C4-2B (cell line): ENCODE results near the gene SERPINA6.
"Not testable (repeated sequence)": the region's sequence is repeated elsewhere in the genome, so short reads cannot be mapped to it uniquely, and the experiment has no call there.

Experiments
- H3K27ac ChIP-seq: fragments of 450-650 bp; 2 replicates; pipeline ENCODE4 v1.5.1; 2017
- CTCF ChIP-seq: fragments of 450-650 bp; conservative IDR thresholded peaks from 2 replicates; pipeline ENCODE4 v1.5.1; 2017; ENCODE audit warnings: mild to moderate bottlenecking
- ZFX ChIP-seq: fragments of 450-650 bp; IDR thresholded peaks from 2 replicates; pipeline ENCODE4 v1.6.1; 2017

Gene SERPINA6

GRCh38 chr14:94348836-94349235 is 25.7 kb upstream of the SERPINA6 start:
- TF ChIP-seq ZFX (no peak), CTCF (no peak)

GRCh38 chr14:94346841-94347240 is 23.7 kb upstream of the SERPINA6 start:
- no peak for TF ChIP-seq ZFX
- TF ChIP-seq CTCF = no peak
- H3K27ac ChIP-seq = no peak overlapping the region

More at GRCh38 chr14:94348836-94349235, 25.7 kb upstream of the SERPINA6 start:
- no peak overlapping the region for H3K27ac ChIP-seq

GRCh38 chr14:94346065-94346786 is 23.1 kb upstream of the SERPINA6 start:
- not testable (repeated sequence) for H3K27ac ChIP-seq

GRCh38 chr14:94345344-94346064 is 22.4 kb upstream of the SERPINA6 start:
- no peak for TF ChIP-seq CTCF
- no peak for TF ChIP-seq ZFX

GRCh38 chr14:94344389-94344788 is 21.3 kb upstream of the SERPINA6 start:
- TF ChIP-seq ZFX (no peak), CTCF (no peak)
- no peak overlapping the region for H3K27ac ChIP-seq

More at GRCh38 chr14:94345344-94346064, 22.4 kb upstream of the SERPINA6 start:
- no peak overlapping the region for H3K27ac ChIP-seq

- H3K27ac ChIP-seq = no peak overlapping the region
- no peak for TF ChIP-seq ZFX
- TF ChIP-seq CTCF = no peak
These were observed 20.3 kb upstream of the SERPINA6 start for GRCh38 chr14:94343238-94344005.

DNA sequence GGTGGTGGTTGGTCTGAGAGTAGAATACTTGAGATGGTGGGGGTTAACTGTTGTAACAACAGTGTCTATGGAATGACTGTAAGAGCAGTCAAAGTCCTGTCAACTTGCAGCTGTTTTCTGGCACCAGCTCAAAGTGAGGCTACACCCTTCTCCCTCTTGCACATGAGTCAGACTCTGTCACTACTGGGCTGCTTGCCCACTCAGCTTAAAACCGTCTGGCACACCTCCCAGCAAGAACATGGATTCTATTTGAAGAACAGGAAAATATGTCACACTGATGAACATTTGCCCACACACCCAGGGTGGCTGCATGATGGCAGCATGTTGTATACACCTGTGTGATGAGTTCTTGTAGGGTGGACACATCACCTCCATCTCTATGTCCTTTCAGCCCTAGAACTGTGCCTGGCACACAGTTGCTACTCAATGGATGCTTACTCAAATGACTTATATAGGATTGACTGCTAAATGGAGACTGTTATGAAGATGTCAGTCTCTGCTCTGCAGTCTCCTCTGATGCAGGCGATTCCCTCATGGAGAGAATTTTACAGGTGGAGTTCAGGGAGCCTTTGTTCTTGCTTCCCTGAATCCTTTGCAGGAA is 19.3 kb upstream of the SERPINA6 start:
- TF ChIP-seq CTCF (no peak), ZFX (no peak)
- no peak overlapping the region for H3K27ac ChIP-seq
